Caco-2 (cell line): ENCODE measurements around the gene COA8. TPM values are rescaled to one million over a fixed set of nuclear protein-coding genes. Genes with fewer than 3 reads are reported as not detected.

Experiments used
- BruUV-seq: library from RNA; stranded (reverse); fragments of 400-500 nt; replicated peaks from 2 replicates; lab custom pipeline; 2021; lab: Mats Ljungman, UMichigan
- CTCF ChIA-PET: fragments of 300-600 bp; sonication (Branson Sonifier 250); formaldehyde crosslinking; loops from one replicate; lab custom pipeline; 2022; ENCODE audit warnings: antibody characterized with exemption; lab: Charles Lee
- POLR2A ChIA-PET: fragments of 300-600 bp; sonication (Branson Sonifier 250); formaldehyde crosslinking; loops from one replicate; lab custom pipeline; 2022; ENCODE audit warnings: antibody characterized with exemption; lab: Charles Lee
- DNase-seq, 2 experiments: peaks; one replicate each; pipeline versions ENCODE4 v3.0.0 to v3.0.0-alpha.2; 2020 to 2022
- H3K27me3 ChIP-seq: replicated peaks from 2 replicates; pipeline ENCODE4 v1.6.0; 2011; ENCODE audit warnings: low read length; ENCODE audit not compliant: control insufficient read depth, insufficient read depth
- H3K36me3 ChIP-seq: 2 replicates; pipeline ENCODE4 v1.5.1; 2011; ENCODE audit warnings: low read length; ENCODE audit not compliant: control insufficient read depth, insufficient read depth
- H3K4me1 ChIP-seq: fragments of 250-450 bp; sonication (Bioruptor Pico); 2 replicates; pipeline ENCODE4 v1.5.1; 2020; ENCODE audit warnings: mild to moderate bottlenecking
- H3K4me3 ChIP-seq: 2 replicates; pipeline ENCODE4 v1.5.1; 2011; ENCODE audit warnings: low read depth, mild to moderate bottlenecking, control low read depth, low read length
- H3K9me3 ChIP-seq: fragments of 250-450 bp; sonication (Bioruptor Pico); 2 replicates; pipeline ENCODE4 v1.5.1; 2020; ENCODE audit warnings: mild to moderate bottlenecking, moderate library complexity
- H3K27ac Mint-ChIP-seq: one replicate; pipeline ENCODE4 v1.8.0; 2022; ENCODE audit warnings: mixed read lengths; ENCODE audit not compliant: unreplicated experiment
- H3K27me3 Mint-ChIP-seq: one replicate; pipeline ENCODE4 v1.8.0; 2022; ENCODE audit warnings: mixed read lengths; ENCODE audit not compliant: insufficient read depth, unreplicated experiment
- H3K36me3 Mint-ChIP-seq: one replicate; pipeline ENCODE4 v1.8.0; 2022; ENCODE audit warnings: mild to moderate bottlenecking, mixed read lengths; ENCODE audit not compliant: insufficient read depth, unreplicated experiment
- H3K4me1 Mint-ChIP-seq: one replicate; pipeline ENCODE4 v1.8.0; 2022; ENCODE audit warnings: low read depth, mixed read lengths; ENCODE audit not compliant: unreplicated experiment
- H3K4me3 Mint-ChIP-seq: one replicate; pipeline ENCODE4 v1.8.0; 2022; ENCODE audit warnings: mild to moderate bottlenecking, moderate library complexity, mixed read lengths; ENCODE audit not compliant: unreplicated experiment
- H3K9me3 Mint-ChIP-seq: one replicate; pipeline ENCODE4 v1.8.0; 2022; ENCODE audit warnings: mixed read lengths; ENCODE audit not compliant: unreplicated experiment
- intact Hi-C: fragments of 100-400 bp; cut with micrococcal nuclease; formaldehyde crosslinking; loops from one replicate; pipeline ENCODE4 v1.10.0; 2022; ENCODE audit not compliant: unreplicated experiment
- total RNA-seq: library from RNA; stranded (reverse); gene quantifications from 2 replicates; pipeline ENCODE4 v1.2.3, GENCODE V29; 2022
- TF ChIP-seq, protein P1 (sequence below), 2 experiments: fragments of 200-600 bp in 1 of 2; IDR thresholded peaks; 1 replicate in 1 of 2; 2 replicates in 1 of 2; pipeline versions ENCODE4 v1.5.1 to v1.8.0; 2011 to 2022; ENCODE audit warnings: antibody characterized with exemption in 1 of 2, control low read depth in 1 of 2, inconsistent platforms in 1 of 2, low read depth in 1 of 2, low read length in 1 of 2, mild to moderate bottlenecking in 1 of 2, moderate library complexity in 1 of 2; ENCODE audit not compliant: insufficient read depth in 1 of 2, severe bottlenecking in 1 of 2, unreplicated experiment in 1 of 2

Gene COA8
- total RNA-seq, 1 experiment from 2014 or later: 50.7 TPM

DNA sequence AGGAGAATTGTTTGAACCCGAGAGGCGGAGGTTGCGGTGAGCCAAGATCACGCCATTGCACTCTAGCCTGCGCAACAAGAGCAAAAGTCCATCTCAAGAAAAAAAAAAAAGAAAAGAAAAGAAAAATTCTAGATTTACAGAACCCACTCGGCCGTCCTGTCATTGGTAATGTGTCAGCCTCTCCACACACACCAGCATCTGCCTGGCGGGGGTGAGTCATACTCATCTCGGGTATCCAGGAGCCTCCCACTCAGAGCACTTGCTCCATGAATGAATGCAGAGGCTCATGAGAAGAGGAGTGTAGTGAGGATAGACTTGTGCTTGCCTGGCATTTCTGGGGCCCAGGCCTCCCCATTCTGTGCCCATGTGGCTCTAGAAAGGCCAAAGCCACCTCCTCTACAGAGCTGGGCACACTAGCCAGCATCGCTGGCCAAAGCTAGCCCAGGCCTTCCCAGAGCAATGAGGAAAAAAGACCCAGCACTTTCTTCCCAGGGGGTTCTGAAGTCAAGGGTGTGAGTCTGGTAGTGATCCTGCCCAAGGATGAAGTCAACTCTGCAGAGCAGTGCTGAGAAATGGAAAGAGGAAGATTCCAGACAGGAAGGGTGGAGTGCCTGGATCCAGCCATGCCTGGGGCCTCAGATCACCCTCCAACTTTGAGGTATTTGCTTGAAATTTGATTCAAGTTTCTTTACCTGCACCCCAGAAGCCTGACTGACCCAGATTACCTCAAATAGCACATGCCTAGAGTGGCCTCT is 35.0 kb downstream of the COA8 start:
- H3K27me3 ChIP-seq: no peaks in the 10 kb centered on the region
- POLR2A ChIA-PET: no interaction called here
- intact Hi-C loops: no loop called here
- TF ChIP-seq, protein P1, sequence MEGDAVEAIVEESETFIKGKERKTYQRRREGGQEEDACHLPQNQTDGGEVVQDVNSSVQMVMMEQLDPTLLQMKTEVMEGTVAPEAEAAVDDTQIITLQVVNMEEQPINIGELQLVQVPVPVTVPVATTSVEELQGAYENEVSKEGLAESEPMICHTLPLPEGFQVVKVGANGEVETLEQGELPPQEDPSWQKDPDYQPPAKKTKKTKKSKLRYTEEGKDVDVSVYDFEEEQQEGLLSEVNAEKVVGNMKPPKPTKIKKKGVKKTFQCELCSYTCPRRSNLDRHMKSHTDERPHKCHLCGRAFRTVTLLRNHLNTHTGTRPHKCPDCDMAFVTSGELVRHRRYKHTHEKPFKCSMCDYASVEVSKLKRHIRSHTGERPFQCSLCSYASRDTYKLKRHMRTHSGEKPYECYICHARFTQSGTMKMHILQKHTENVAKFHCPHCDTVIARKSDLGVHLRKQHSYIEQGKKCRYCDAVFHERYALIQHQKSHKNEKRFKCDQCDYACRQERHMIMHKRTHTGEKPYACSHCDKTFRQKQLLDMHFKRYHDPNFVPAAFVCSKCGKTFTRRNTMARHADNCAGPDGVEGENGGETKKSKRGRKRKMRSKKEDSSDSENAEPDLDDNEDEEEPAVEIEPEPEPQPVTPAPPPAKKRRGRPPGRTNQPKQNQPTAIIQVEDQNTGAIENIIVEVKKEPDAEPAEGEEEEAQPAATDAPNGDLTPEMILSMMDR (IDR thresholded peaks at IDR 0.05; ENCODE audit: insufficient read depth in 1 of 2, low read depth in 1 of 2, low read length in 1 of 2, severe bottlenecking in 1 of 2, unreplicated experiment in 1 of 2): no peak
- H3K36me3 Mint-ChIP-seq: no peaks in the 10 kb centered on the region
- DNase-seq: no peak
- CTCF ChIA-PET: no interaction called here
- H3K9me3 ChIP-seq: no peaks in the 10 kb centered on the region
- no peak overlapping the region for H3K4me3 Mint-ChIP-seq
- H3K4me1 ChIP-seq: no peaks in the 10 kb centered on the region; the same call in 1 of the 2 replicates
- H3K36me3 ChIP-seq: no peaks in the 10 kb centered on the region; the same call in 1 of the 2 replicates
- BruUV-seq: no TSS peak
- H3K27me3 Mint-ChIP-seq: no peaks in the 10 kb centered on the region
- no peak overlapping the region for H3K27ac Mint-ChIP-seq
- no peaks in the 10 kb centered on the region for H3K9me3 Mint-ChIP-seq
- no peak overlapping the region for H3K4me3 ChIP-seq
- no peaks in the 10 kb centered on the region for H3K4me1 Mint-ChIP-seq

DNA sequence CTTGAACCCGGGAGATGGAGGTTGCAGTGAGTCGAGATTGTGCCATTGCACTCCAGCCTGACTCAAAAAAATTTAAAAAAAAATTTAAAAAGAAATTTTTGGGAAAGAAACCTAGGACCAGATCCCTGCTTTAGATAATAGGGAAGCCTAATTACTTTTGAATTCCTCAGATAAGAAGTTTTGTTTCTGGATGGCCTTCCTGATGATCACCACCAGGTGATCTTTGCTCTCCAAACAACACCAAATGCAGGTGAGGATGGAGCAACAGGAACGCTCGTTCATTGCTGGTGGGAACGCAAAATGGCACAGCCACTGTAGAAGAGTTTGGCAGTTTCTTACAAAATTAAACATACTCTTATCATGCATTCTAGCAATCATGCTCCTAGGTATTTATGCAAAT is 37.7 kb downstream of the COA8 start:
- ChIA-PET CTCF (interaction anchor here (0.6 kb wide), 1 partner anchor 51 kb away, joined by 4 read pairs; no protein-coding TSS in a partner anchor), POLR2A (no interaction called here)
- H3K36me3 Mint-ChIP-seq: no peaks in the 10 kb centered on the region
- no TSS peak for BruUV-seq
- Histone ChIP-seq H3K36me3 (no peaks in the 10 kb centered on the region; the same call in 1 of the 2 replicates), H3K9me3 (no peaks in the 10 kb centered on the region), H3K27me3 (no peaks in the 10 kb centered on the region), H3K4me3 (no peak overlapping the region), H3K4me1 (no peaks in the 10 kb centered on the region; the same call in 1 of the 2 replicates)
- no peak overlapping the region for H3K4me3 Mint-ChIP-seq
- no peak overlapping the region for H3K27ac Mint-ChIP-seq
- H3K27me3 Mint-ChIP-seq: no peaks in the 10 kb centered on the region
- intact Hi-C loops: no loop called here
- no peaks in the 10 kb centered on the region for H3K4me1 Mint-ChIP-seq
- no peaks in the 10 kb centered on the region for H3K9me3 Mint-ChIP-seq
- TF ChIP-seq, protein P1 (IDR thresholded peaks at IDR 0.05; ENCODE audit: insufficient read depth in 1 of 2, low read depth in 1 of 2, low read length in 1 of 2, severe bottlenecking in 1 of 2, unreplicated experiment in 1 of 2): no peak
- no peak for DNase-seq

DNA sequence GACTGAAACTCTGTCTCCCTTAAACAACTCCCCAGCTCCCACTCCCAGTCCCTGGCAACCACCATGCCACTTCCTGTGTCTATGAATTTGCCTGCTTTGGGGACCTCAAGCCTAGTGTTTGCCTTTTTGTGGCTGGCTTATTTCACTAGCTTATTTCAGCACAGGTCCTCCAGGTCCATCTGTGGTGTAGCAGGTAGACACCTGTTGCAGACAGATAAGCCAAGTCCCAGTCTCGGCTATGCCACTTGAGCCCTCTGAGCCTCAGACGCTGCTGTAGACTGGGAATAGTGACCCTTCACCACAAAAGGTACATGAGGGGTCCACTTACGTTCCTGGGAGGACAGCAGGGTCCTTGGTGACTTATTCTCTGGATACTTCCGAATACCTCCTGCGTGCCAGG is 41.9 kb downstream of the COA8 start:
- Histone ChIP-seq H3K4me1 (no peaks in the 10 kb centered on the region; the same call in 1 of the 2 replicates), H3K9me3 (no peaks in the 10 kb centered on the region), H3K4me3 (no peak overlapping the region), H3K27me3 (no peaks in the 10 kb centered on the region), H3K36me3 (no peaks in the 10 kb centered on the region)
- BruUV-seq: no TSS peak
- intact Hi-C loops: no loop called here
- Mint-ChIP-seq H3K9me3 (no peaks in the 10 kb centered on the region), H3K4me3 (no peak overlapping the region), H3K36me3 (no peaks in the 10 kb centered on the region), H3K27me3 (peaks cover 4% of the 10 kb centered on the region), H3K27ac (no peak overlapping the region), H3K4me1 (peaks cover 9% of the 10 kb centered on the region)
- ChIA-PET CTCF (no interaction called here), POLR2A (no interaction called here)
- no peak for DNase-seq
- TF ChIP-seq, protein P1 (IDR thresholded peaks at IDR 0.05; ENCODE audit: insufficient read depth in 1 of 2, low read depth in 1 of 2, low read length in 1 of 2, severe bottlenecking in 1 of 2, unreplicated experiment in 1 of 2): no peak
